Brain microvascular endothelial cell (primary cell): ENCODE data around the gene UBR1.
A peak's percentile ranks its signal among the peaks of the same experiment; 100 is the strongest.
"Not testable (repeated sequence)": the region's sequence is repeated elsewhere in the genome, so short reads cannot be mapped to it uniquely, and the experiment has no call there.

Source experiments
- DNase-seq: peaks from one replicate; pipeline ENCODE4 v3.0.0-alpha.2; 2020
- H3K27ac ChIP-seq: fragments of 250-450 bp; sonication (Bioruptor Pico); 2 replicates; pipeline ENCODE4 v1.5.1; 2020; ENCODE audit warnings: mild to moderate bottlenecking, moderate library complexity
- H3K27me3 ChIP-seq: fragments of 250-450 bp; sonication (Bioruptor Pico); replicated peaks from 2 replicates; pipeline ENCODE4 v1.5.1; 2020; ENCODE audit warnings: mild to moderate bottlenecking
- H3K36me3 ChIP-seq: fragments of 250-450 bp; sonication (Bioruptor Pico); replicated peaks from 2 replicates; pipeline ENCODE4 v1.5.1; 2020; ENCODE audit warnings: mild to moderate bottlenecking
- H3K4me3 ChIP-seq: 2 replicates; pipeline ENCODE4 v1.5.1; 2011; ENCODE audit warnings: low read depth, mild to moderate bottlenecking, control low read depth, low read length, moderate library complexity
- CTCF ChIP-seq: IDR thresholded peaks from 2 replicates; pipeline ENCODE4 v1.5.1; 2011; ENCODE audit warnings: low read depth, mild to moderate bottlenecking, moderate library complexity, low read length, control low read depth, inconsistent platforms; ENCODE audit errors: missing control alignments
- in situ Hi-C: cut with HindIII; loops from 2 replicates; pipeline ENCODE4 v1.10.0; 2017; ENCODE audit warnings: low sequenced_read_pairs, low pct_ligation_motif_present

The UBR1 gene

GRCh38 chr15:42996871-42997270 is 109.0 kb downstream of the UBR1 start:
- Histone ChIP-seq H3K27ac (no peak overlapping the region), H3K4me3 (no peak overlapping the region), H3K27me3 (no peaks in the 10 kb centered on the region), H3K36me3 (peaks cover 4% of the 10 kb centered on the region)
- in situ Hi-C loops: no loop called here
- no peak for TF ChIP-seq CTCF
- DNase-seq: no peak

- H3K4me3 ChIP-seq: no peak overlapping the region
- no peak for TF ChIP-seq CTCF
- peaks cover 4% of the 10 kb centered on the region for H3K36me3 ChIP-seq
- H3K27me3 ChIP-seq: no peaks in the 10 kb centered on the region
- DNase-seq: peak; percentile 18
- in situ Hi-C loops: no loop called here
- no peak overlapping the region for H3K27ac ChIP-seq
Observed at GRCh38 chr15:42994546-42994945, 111.3 kb downstream of the UBR1 start.

GRCh38 chr15:42992626-42993025 is 113.2 kb downstream of the UBR1 start:
- no peak for TF ChIP-seq CTCF
- DNase-seq: no peak
- Histone ChIP-seq H3K27me3 (no peaks in the 10 kb centered on the region), H3K4me3 (no peak overlapping the region), H3K27ac (no peak overlapping the region), H3K36me3 (peaks cover 10% of the 10 kb centered on the region)
- in situ Hi-C loops: no loop called here

GRCh38 chr15:42986693-42987342 is 119.0 kb downstream of the UBR1 start:
- no peak for TF ChIP-seq CTCF
- in situ Hi-C loops: no loop called here
- no peak for DNase-seq
- no peaks in the 10 kb centered on the region for H3K27me3 ChIP-seq
- no peak overlapping the region for H3K4me3 ChIP-seq
- H3K27ac ChIP-seq: no peak overlapping the region
- H3K36me3 ChIP-seq: peaks cover 35% of the 10 kb centered on the region

GRCh38 chr15:42984493-42985034 is 121.3 kb downstream of the UBR1 start:
- TF ChIP-seq CTCF: no peak
- no peaks in the 10 kb centered on the region for H3K27me3 ChIP-seq
- in situ Hi-C loops: no loop called here
- no peak overlapping the region for H3K4me3 ChIP-seq
- DNase-seq: no peak
- peaks cover 43% of the 10 kb centered on the region for H3K36me3 ChIP-seq
- H3K27ac ChIP-seq: no peak overlapping the region

- DNase-seq, H3K4me3 ChIP-seq, H3K27me3 ChIP-seq, H3K27ac ChIP-seq, in situ Hi-C loops: not testable (repeated sequence)
- peaks cover 40% of the 10 kb centered on the region for H3K36me3 ChIP-seq
Observed at GRCh38 chr15:42979113-42979512, 126.7 kb downstream of the UBR1 start.
